Measurements from ENCODE around the gene ZNF483.

Gene ZNF483

GRCh38 chr9:111598733-111599091 is 73.7 kb downstream of the ZNF483 start:
- H4K91ac ChIP-seq (ENCODE audit: low read depth, low read length, poor library complexity), result no peak overlapping the region
- peaks cover 13 to 14% of the 10 kb centered on the region in 2 donors for H3K36me3 ChIP-seq (replicated peaks in 1 of 2; ENCODE audit: control insufficient read depth in 2 of 2, insufficient read depth in 2 of 2, low read length in 2 of 2)
- H2BK5ac ChIP-seq (ENCODE audit: low read length), result no peak overlapping the region
- H3K9me3 ChIP-seq (replicated peaks in 1 of 2; ENCODE audit: control insufficient read depth in 2 of 2, insufficient read depth in 1 of 2, low read depth in 1 of 2, low read length in 2 of 2), result no peaks in the 10 kb centered on the region
- H3K4me1 ChIP-seq (ENCODE audit: control insufficient read depth in 2 of 2, insufficient read depth in 1 of 2, low read depth in 1 of 2, low read length in 2 of 2), result peaks cover 0 to 5% of the 10 kb centered on the region in 2 donors
- no peak overlapping the region for H3K14ac ChIP-seq (ENCODE audit: low read length)
- H3K9ac ChIP-seq (ENCODE audit: low read depth, low read length, poor library complexity), result no peak overlapping the region
- no peak overlapping the region for H3K18ac ChIP-seq (ENCODE audit: low read length)
- H3K4me3 ChIP-seq (ENCODE audit: low read length in 2 of 2), result peak overlapping the region; percentile 61 to 87
- H3K4me2 ChIP-seq (ENCODE audit: insufficient read depth, low read length, poor library complexity, severe bottlenecking), result peak overlapping the region; percentile 89
- no peak overlapping the region for H2BK12ac ChIP-seq (ENCODE audit: low read length)
- H3K27ac ChIP-seq (replicated peaks; ENCODE audit: low read length), result no peak overlapping the region
- H3K27me3 ChIP-seq (ENCODE audit: control insufficient read depth in 3 of 3, insufficient read depth in 3 of 3, low read depth in 1 of 3, low read length in 3 of 3), result peaks cover 0 to 6% (median 0%) of the 10 kb centered on the region in 3 experiments
- peak overlapping the region; percentile 87 for H2AFZ ChIP-seq (ENCODE audit: low read length)
- no peaks in the 10 kb centered on the region for H3K79me1 ChIP-seq (ENCODE audit: low read depth, low read length)
- no CpG with 5 or more reads among the region's 16 CpGs for WGBS, 2 donors (ENCODE audit: extremely low coverage in 2 of 2, insufficient read length in 2 of 2, insufficient replicate concordance in 1 of 2)
- DNase-seq (ENCODE audit: low spot score), result peak; percentile 23
- H4K8ac ChIP-seq (ENCODE audit: low read depth, low read length), result no peak overlapping the region
- H2AK5ac ChIP-seq (ENCODE audit: low read depth, low read length), result no peak overlapping the region
- H2BK120ac ChIP-seq (ENCODE audit: low read depth, low read length), result no peak overlapping the region
- H2BK15ac ChIP-seq (ENCODE audit: low read length), result no peak overlapping the region
- H3K23ac ChIP-seq (ENCODE audit: low read depth, low read length, poor library complexity), result no peak overlapping the region
- no peak overlapping the region for H3K4ac ChIP-seq (ENCODE audit: low read length)

GRCh38 chr9:111599092-111599954 is 74.3 kb downstream of the ZNF483 start, which contains the start of gene PTGR1:
PTGR1 (minus strand) TSS chr9:111599647; CDS start chr9:111597422, 2,225 bp downstream.
- Histone ChIP-seq H2AFZ (ENCODE audit: low read length) (peak within 1 kb of the TSS; percentile 87), H4K8ac (ENCODE audit: low read depth, low read length) (peak within 1 kb of the TSS; percentile 52), H3K4ac (ENCODE audit: low read length) (no peak within 1 kb of the TSS), H3K9me3 (replicated peaks in 1 of 2; ENCODE audit: control insufficient read depth in 2 of 2, insufficient read depth in 1 of 2, low read depth in 1 of 2, low read length in 2 of 2) (no peaks in the 10 kb centered on the region), H4K91ac (ENCODE audit: low read depth, low read length, poor library complexity) (peak within 1 kb of the TSS; percentile 19), H3K14ac (ENCODE audit: low read length) (peak within 1 kb of the TSS; percentile 49), H3K36me3 (replicated peaks in 1 of 2; ENCODE audit: control insufficient read depth in 2 of 2, insufficient read depth in 2 of 2, low read length in 2 of 2) (peaks cover 10 to 13% of the 10 kb centered on the region in 2 donors), H3K27me3 (ENCODE audit: control insufficient read depth in 3 of 3, insufficient read depth in 3 of 3, low read depth in 1 of 3, low read length in 3 of 3) (peaks cover 0 to 6% (median 0%) of the 10 kb centered on the region in 3 experiments), H3K23ac (ENCODE audit: low read depth, low read length, poor library complexity) (peak within 1 kb of the TSS; percentile 69), H3K79me1 (ENCODE audit: low read depth, low read length) (no peaks in the 10 kb centered on the region), H3K4me1 (ENCODE audit: control insufficient read depth in 2 of 2, insufficient read depth in 1 of 2, low read depth in 1 of 2, low read length in 2 of 2) (peaks cover 0 to 4% of the 10 kb centered on the region in 2 donors), H2BK120ac (ENCODE audit: low read depth, low read length) (no peak within 1 kb of the TSS), H2AK5ac (ENCODE audit: low read depth, low read length) (peak within 1 kb of the TSS; percentile 95), H3K9ac (ENCODE audit: low read depth, low read length, poor library complexity) (peak within 1 kb of the TSS; percentile 12), H3K4me2 (ENCODE audit: insufficient read depth, low read length, poor library complexity, severe bottlenecking) (peak within 1 kb of the TSS; percentile 89), H2BK15ac (ENCODE audit: low read length) (peak within 1 kb of the TSS; percentile 68), H3K18ac (ENCODE audit: low read length) (peak within 1 kb of the TSS; percentile 83), H2BK5ac (ENCODE audit: low read length) (peak within 1 kb of the TSS; percentile 72), H3K4me3 (ENCODE audit: low read length in 2 of 2) (peak within 1 kb of the TSS; percentile 61 to 87), H3K27ac (replicated peaks; ENCODE audit: low read length) (peak within 1 kb of the TSS; percentile 2), H2BK12ac (ENCODE audit: low read length) (peak within 1 kb of the TSS; percentile 93)
- no CpG with 5 or more reads among the region's 64 CpGs for WGBS, 2 donors (ENCODE audit: extremely low coverage in 2 of 2, insufficient read length in 2 of 2, insufficient replicate concordance in 1 of 2)
- peak; percentile 71 for DNase-seq (ENCODE audit: low spot score)

- peaks cover 10 to 13% of the 10 kb centered on the region in 2 donors for H3K36me3 ChIP-seq (replicated peaks in 1 of 2; ENCODE audit: control insufficient read depth in 2 of 2, insufficient read depth in 2 of 2, low read length in 2 of 2)
- no peak for DNase-seq (ENCODE audit: low spot score)
- H2BK5ac ChIP-seq (ENCODE audit: low read length), result peak overlapping the region; percentile 72
- peak overlapping the region; percentile 93 for H2BK12ac ChIP-seq (ENCODE audit: low read length)
- H3K23ac ChIP-seq (ENCODE audit: low read depth, low read length, poor library complexity), result peak overlapping the region; percentile 61
- peak overlapping the region; percentile 83 for H3K18ac ChIP-seq (ENCODE audit: low read length)
- no peaks in the 10 kb centered on the region for H3K79me1 ChIP-seq (ENCODE audit: low read depth, low read length)
- no peak overlapping the region for H3K4ac ChIP-seq (ENCODE audit: low read length)
- no peak overlapping the region for H3K14ac ChIP-seq (ENCODE audit: low read length)
- peak overlapping the region in 1 of 2 donors; percentile 87 for H3K4me3 ChIP-seq (ENCODE audit: low read length in 2 of 2)
- no peak overlapping the region for H3K27ac ChIP-seq (replicated peaks; ENCODE audit: low read length)
- no peak overlapping the region for H2BK120ac ChIP-seq (ENCODE audit: low read depth, low read length)
- peaks cover 0 to 11% (median 0%) of the 10 kb centered on the region in 3 experiments for H3K27me3 ChIP-seq (ENCODE audit: control insufficient read depth in 3 of 3, insufficient read depth in 3 of 3, low read depth in 1 of 3, low read length in 3 of 3)
- no peak overlapping the region for H3K9ac ChIP-seq (ENCODE audit: low read depth, low read length, poor library complexity)
- H3K4me1 ChIP-seq (ENCODE audit: control insufficient read depth in 2 of 2, insufficient read depth in 1 of 2, low read depth in 1 of 2, low read length in 2 of 2), result peaks cover 0 to 6% of the 10 kb centered on the region in 2 donors
- H3K4me2 ChIP-seq (ENCODE audit: insufficient read depth, low read length, poor library complexity, severe bottlenecking), result peak overlapping the region; percentile 60
- H2BK15ac ChIP-seq (ENCODE audit: low read length), result peak overlapping the region; percentile 68
- no CpG with 5 or more reads among the region's 17 CpGs for WGBS, 2 donors (ENCODE audit: extremely low coverage in 2 of 2, insufficient read length in 2 of 2, insufficient replicate concordance in 1 of 2)
- no peaks in the 10 kb centered on the region for H3K9me3 ChIP-seq (replicated peaks in 1 of 2; ENCODE audit: control insufficient read depth in 2 of 2, insufficient read depth in 1 of 2, low read depth in 1 of 2, low read length in 2 of 2)
- peak overlapping the region; percentile 52 for H4K8ac ChIP-seq (ENCODE audit: low read depth, low read length)
- H4K91ac ChIP-seq (ENCODE audit: low read depth, low read length, poor library complexity), result peak overlapping the region; percentile 19
- peak overlapping the region; percentile 87 for H2AFZ ChIP-seq (ENCODE audit: low read length)
- peak overlapping the region; percentile 95 for H2AK5ac ChIP-seq (ENCODE audit: low read depth, low read length)
These were observed 75.0 kb downstream of the ZNF483 start for GRCh38 chr9:111599955-111600343.

Measured in neuronal stem cell (in vitro differentiated cells).